Stimulated activated CD8-positive, alpha-beta memory T cell treated with anti-CD3 and anti-CD28 coated beads, Interleukin-4, amount 100 ng/mL, for 1 hour (primary cell): ENCODE measurements around the gene WASHC2C.
"Not testable (repeated sequence)": the region's sequence is repeated elsewhere in the genome, so short reads cannot be mapped to it uniquely, and the experiment has no call there.

Experiments
- DNase-seq, 2 donors: peaks; one replicate each; pipeline ENCODE4 v3.0.0-alpha.2; 2020; ENCODE audit warnings: low read depth in 2 of 2, low spot score in 1 of 2

WASHC2C gene

DNA sequence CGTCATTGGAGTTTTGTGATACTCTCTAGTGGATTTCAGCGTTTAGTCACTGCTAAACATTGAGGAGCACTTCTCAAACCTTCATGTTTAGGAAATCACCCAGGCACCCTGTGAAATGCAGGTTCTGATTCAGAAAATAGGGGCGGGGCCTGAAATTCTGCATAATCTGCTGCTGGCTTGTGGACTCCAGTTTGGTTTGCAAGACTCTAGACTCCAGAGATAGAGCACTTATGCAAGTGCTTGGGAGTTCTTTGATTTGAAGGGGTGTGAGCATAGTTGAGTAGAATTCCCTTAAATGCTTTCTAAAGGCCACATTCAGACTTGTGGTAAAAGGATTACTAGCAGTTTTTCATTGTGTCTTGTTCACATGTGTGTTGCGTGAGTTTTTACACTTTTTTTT, 41.3 kb downstream of the WASHC2C start:
- DNase-seq: not testable (repeated sequence)

DNA sequence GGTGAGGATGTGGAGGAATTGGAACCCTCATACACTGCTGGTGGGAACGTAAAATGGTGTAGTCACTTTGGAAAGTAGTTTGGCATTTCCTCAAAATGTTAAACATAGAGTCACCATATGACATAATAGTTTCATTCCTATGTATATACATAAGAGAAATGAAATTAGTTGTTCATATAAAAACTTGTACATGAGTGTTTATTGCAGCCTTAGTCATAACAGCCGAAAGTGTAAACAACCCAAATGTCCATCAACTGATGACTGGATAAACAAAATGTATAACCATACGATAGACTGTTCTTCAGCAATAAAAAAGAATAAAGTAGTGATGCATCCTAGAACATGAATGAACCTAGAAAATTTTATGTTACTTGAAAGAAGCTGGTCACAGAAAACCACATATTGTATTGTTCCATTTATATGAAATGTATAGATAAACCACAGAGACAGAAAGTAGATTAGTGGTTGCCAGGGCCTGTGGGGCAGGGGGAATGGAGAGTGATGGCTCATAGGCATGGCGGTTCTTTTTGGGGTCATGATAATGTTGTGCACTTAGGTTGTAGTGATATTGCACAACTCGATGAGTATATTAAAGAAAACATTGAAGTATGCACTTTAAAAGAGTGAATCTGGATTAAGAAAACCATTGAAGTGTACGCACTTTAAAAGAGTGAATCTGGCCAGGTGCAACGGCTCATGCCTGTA, 44.8 kb downstream of the WASHC2C start:
- DNase-seq: not testable (repeated sequence)

DNA sequence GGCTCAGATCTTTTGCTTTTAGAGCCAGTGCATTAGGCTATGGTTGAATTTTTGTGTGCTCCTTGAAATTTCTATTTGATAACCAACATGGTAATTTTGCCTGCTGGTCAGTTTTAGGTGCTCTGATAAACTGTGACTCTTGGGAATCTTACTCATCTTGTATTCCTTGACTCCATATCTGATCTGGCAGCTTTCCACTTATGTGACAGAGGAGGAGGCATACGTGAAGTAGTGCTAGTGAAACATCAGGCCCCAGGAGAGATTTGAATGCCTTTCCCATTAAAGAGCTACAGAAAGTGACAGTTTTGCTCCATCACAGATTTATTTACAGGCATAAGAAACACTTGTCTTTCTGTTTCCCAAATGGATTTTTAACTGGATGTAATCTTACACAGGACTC, 59.2 kb downstream of the WASHC2C start:
- not testable (repeated sequence) for DNase-seq

DNA sequence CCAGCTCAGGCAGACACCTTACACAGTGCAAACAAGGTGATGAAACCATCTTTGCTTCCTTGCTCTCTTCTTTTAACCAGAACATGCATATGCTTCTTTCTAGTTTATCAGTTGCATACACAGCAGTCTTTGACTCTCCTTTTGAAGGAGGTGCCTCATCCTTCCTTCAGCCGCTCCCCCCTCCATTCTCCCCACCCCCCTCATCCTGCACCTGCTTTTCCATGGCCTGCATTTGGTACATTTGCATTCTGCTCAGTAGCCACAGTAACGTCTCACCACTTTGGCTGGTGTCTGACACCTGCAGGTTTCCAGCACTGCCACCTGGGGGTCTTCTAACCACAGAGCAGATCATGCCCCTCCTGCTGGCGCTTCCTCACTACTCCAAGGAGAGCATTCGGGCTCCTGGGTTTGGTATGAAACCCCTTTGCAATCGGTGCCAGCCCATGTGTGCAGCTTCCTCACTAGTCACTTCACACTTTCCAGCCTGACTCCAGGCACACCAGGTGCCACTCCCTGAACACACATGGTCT, 60.2 kb downstream of the WASHC2C start:
- not testable (repeated sequence) for DNase-seq

DNA sequence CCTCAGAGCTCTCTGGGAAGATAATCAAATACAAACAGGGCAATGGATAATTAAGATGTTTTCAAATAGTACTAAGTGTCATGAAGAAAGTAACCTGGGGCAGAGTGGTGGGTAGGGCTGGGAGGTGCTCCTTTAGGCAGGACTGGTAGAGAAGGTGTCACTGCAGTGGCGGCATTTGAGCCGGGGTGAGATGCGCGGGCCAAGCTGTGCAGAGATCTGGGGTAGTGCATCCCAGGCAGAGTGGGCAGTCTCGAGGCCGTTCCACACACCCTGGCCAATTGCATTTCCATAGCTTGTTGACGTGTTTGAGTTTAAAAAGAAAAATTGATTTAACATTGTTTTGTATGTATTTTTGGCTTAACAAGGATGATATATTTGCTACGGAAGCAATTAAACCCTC, 62.9 kb downstream of the WASHC2C start:
- not testable (repeated sequence) for DNase-seq

GRCh38 chr10:45790694-45791426, 63.8 kb downstream of the WASHC2C start:
- not testable (repeated sequence) for DNase-seq

- not testable (repeated sequence) for DNase-seq
Observed at GRCh38 chr10:45794761-45795160, 67.7 kb downstream of the WASHC2C start.

- DNase-seq: not testable (repeated sequence)
Observed at GRCh38 chr10:45803060-45804010, 76.3 kb downstream of the WASHC2C start.

DNA sequence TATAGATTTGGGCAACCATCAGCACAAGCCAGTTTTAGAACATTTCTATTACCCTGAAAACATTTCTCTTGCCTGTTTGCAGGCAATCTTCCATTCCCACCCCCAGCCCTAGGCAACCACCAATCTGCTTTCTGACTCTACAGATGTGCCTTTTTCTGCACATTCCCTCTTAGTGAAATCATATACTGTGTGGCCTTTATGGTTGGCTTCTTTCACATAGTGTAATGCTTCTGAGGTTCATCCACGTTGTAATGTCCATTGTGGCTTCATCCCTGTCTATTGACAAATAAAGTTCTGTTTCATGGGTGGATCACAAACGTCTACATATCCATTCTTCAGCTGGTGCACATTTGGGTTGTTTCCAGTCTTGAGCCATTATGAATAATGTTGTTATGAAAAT, 77.9 kb downstream of the WASHC2C start:
- not testable (repeated sequence) for DNase-seq

- no peak for DNase-seq
Observed at GRCh38 chr10:45809837-45810236, 82.8 kb downstream of the WASHC2C start.

- DNase-seq: no peak
Observed at GRCh38 chr10:45811075-45811474, 84.0 kb downstream of the WASHC2C start.

DNA sequence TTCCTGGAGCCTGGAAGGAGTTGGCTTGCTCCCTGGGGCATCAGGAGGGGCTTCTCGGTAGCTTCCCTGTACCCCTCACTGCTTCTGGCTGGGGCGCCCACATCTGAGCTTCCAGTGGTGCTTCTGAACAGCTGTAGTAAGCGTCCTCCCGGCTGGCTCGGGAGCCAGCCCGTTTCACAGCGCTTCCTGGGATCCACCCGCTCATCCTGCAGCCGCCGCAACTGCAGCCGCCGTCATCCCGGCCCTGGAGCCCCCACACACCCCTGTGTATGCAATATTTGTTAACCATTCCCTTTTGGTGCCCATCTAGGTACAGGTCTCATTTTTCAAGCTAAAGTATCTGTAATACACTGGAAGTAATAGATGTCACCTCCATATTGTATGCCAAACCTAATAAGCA, 85.9 kb downstream of the WASHC2C start:
- not testable (repeated sequence) for DNase-seq

GRCh38 chr10:45814146-45814545, 87.1 kb downstream of the WASHC2C start:
- not testable (repeated sequence) for DNase-seq

DNA sequence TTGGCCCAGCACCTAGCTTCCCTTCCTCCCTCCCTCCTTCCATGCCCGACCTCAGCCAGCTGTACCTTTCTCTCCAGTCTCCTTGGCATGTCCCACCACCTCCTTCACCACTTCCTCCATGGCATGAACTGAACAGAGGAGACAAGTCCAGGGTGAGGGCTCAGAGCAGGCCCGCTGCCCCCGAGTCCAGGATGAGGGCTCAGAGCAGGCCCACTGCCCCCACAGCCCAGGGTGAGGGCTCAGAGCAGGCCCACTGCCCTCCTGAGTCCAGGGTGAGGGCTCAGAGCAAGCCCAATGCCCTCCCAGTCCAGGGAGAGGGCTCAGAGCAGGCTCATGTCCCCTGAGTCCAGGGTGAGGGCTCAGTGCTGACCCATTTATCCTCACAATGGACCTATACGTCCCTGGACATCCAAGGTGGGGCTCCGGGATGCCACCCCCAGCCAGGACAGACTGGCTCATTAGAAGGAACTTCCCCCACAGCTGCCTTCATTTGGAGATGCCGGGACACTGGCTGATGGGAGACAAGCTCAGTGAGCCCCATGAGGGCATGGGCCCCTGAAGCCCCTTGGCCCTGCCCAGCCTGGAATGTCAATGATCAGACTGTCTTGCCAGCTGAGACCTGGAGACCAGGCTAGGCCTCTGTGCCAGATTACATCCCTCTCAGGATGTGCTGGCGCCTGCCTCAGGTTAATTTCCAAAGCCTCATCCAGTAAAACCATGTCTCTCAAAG, 90.2 kb downstream of the WASHC2C start:
- DNase-seq: no peak

- DNase-seq: no peak
Observed at GRCh38 chr10:45817912-45818311, 90.8 kb downstream of the WASHC2C start.

DNA sequence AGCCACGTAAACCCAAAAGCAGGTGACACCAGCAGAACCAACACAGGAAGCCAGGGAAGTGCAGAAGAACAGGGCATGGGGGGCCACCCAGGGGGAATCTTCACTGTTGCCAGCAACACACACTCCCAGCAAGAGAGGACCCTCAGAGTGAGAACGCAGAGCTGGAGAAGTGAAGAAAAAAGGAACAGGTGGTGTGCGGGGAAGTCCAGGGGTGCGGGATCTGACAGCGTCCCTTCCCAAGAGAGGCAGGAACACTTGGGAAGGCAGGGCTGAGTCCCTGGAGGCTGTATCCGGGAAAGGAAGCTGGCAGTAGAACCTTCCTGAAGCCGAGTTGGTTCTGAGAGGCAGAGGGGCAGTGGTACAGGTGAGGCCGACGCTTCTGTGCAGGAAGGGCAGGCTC, 92.5 kb downstream of the WASHC2C start:
- DNase-seq: no peak

- DNase-seq: not testable (repeated sequence)
Observed at GRCh38 chr10:45820107-45820830, 93.2 kb downstream of the WASHC2C start.

- DNase-seq: not testable (repeated sequence)
Observed at GRCh38 chr10:45822918-45823317, 95.9 kb downstream of the WASHC2C start.
